GM04503 (cell line): ENCODE results near the gene PLEKHH1.

Source experiments
- DNase-seq: peaks from one replicate; pipeline ENCODE4 v3.0.0-alpha.2; 2012; ENCODE audit warnings: low read depth

PLEKHH1 gene

GRCh38 chr14:67532998-67533753 lies at the start of gene PLEKHH1:
PLEKHH1 (plus strand) TSS chr14:67533290; CDS start chr14:67541868, 8,578 bp downstream.
- no peak for DNase-seq

GRCh38 chr14:67483579-67484285 lies 49.4 kb upstream of the PLEKHH1 start:
- DNase-seq: no peak

- DNase-seq: peak; percentile 11
Measured at GRCh38 chr14:67485501-67486095, 47.5 kb upstream of the PLEKHH1 start.

- no peak for DNase-seq
Measured at GRCh38 chr14:67486890-67487289, 46.2 kb upstream of the PLEKHH1 start.

GRCh38 chr14:67487332-67487731 lies 45.8 kb upstream of the PLEKHH1 start:
- no peak for DNase-seq

GRCh38 chr14:67487937-67488893 lies 44.9 kb upstream of the PLEKHH1 start, which contains the start of gene TMEM229B:
TMEM229B (minus strand) TSS chr14:67488721; CDS start chr14:67473923, 14,798 bp downstream.
- no peak for DNase-seq

GRCh38 chr14:67490196-67490595 lies 42.9 kb upstream of the PLEKHH1 start:
- no peak for DNase-seq

- no peak for DNase-seq
Measured at GRCh38 chr14:67491285-67491684, 41.8 kb upstream of the PLEKHH1 start.

GRCh38 chr14:67491741-67492507 lies 41.2 kb upstream of the PLEKHH1 start:
- no peak for DNase-seq

- no peak for DNase-seq
Measured at GRCh38 chr14:67492538-67492937, 40.6 kb upstream of the PLEKHH1 start.

- no peak for DNase-seq
Measured at GRCh38 chr14:67493092-67493717, 39.9 kb upstream of the PLEKHH1 start.

GRCh38 chr14:67495827-67496226 lies 37.3 kb upstream of the PLEKHH1 start:
- no peak for DNase-seq

- DNase-seq: no peak
Measured at GRCh38 chr14:67497216-67497615, 35.9 kb upstream of the PLEKHH1 start.

GRCh38 chr14:67497716-67498115 lies 35.4 kb upstream of the PLEKHH1 start:
- no peak for DNase-seq

GRCh38 chr14:67500981-67501380 lies 32.1 kb upstream of the PLEKHH1 start:
- DNase-seq: no peak

- no peak for DNase-seq
Measured at GRCh38 chr14:67501670-67502069, 31.4 kb upstream of the PLEKHH1 start.

- DNase-seq: no peak
Measured at GRCh38 chr14:67502867-67503266, 30.2 kb upstream of the PLEKHH1 start.

- DNase-seq: no peak
Measured at GRCh38 chr14:67503331-67503730, 29.8 kb upstream of the PLEKHH1 start.

- DNase-seq: no peak
Measured at GRCh38 chr14:67505254-67505653, 27.8 kb upstream of the PLEKHH1 start.

- DNase-seq: no peak
Measured at GRCh38 chr14:67508956-67509355, 24.1 kb upstream of the PLEKHH1 start.

- no peak for DNase-seq
Measured at GRCh38 chr14:67510121-67510520, 23.0 kb upstream of the PLEKHH1 start.
